ENCODE results near the gene WDR88. TPM values are rescaled to one million over a fixed set of nuclear protein-coding genes. Genes with fewer than 3 reads are reported as not detected.

Gene WDR88
- total and polyA plus RNA-seq, 4 donors, result 0.08 TPM; not detected in 2

DNA sequence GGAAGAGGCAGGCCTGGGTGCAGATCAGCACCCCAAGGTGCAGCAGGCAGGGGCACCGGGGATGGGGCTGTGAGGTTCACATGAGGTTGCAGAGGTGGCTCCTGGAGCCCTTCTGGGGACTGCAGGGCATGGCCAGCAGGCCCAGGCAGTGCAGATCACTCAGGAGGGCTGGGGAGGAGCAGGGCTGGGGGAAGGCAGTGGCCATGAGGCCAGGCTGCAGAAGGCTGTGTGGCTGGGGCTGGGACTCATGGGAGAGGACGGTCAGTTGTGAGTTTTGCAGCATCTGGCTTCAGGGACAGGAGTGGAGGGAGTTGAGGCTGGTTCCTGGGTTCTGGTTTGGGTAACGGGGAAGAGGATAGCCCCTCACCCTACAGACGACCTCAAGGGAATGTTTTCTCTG, 7.3 kb downstream of the WDR88 start (continued):
- no peak for TF ChIP-seq HNF4A (conservative IDR thresholded peaks at IDR 0.05)
- no peak for TF ChIP-seq FOXA2 (IDR thresholded peaks at IDR 0.05)

DNA sequence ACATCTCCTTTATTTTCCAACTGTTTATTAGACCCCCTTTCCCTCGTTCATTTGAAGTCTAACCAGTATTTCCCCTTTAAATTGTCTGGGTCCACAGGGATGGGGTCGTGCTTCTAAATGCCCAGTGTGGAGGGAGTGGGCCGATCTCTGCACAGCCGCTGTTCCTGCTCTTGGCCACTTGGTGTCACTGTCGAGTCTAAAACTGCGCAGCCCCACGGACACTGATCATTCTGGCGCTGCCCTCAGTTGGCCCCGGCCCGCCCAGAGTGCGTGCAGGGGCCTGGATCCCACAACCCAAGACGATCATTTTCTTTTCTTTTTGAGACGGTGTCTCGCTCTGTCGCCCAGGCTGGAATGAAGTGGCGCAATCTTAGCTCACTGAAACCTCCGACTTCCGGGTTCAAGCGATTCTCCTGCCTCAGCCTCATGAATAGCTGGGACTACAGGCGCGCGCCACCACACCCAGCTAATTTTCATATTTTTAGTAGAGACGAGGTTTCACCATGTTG, 12.0 kb downstream of the WDR88 start:
- Histone ChIP-seq H3K9ac (ENCODE audit: low read depth in 1 of 2, low read length in 2 of 2) (no peak overlapping the region), H3K4me1 (ENCODE audit: control insufficient read depth in 4 of 4, insufficient read depth in 4 of 4, low read length in 3 of 4) (peaks cover 0 to 2% (median 0%) of the 10 kb centered on the region in 4 donors), H3K36me3 (ENCODE audit: control insufficient read depth in 4 of 4, insufficient read depth in 3 of 4, low read depth in 1 of 4, low read length in 3 of 4) (no peaks in the 10 kb centered on the region), H3K4me3 (ENCODE audit: low read depth in 1 of 3, low read length in 3 of 3) (no peak overlapping the region), H3K9me3 (ENCODE audit: control insufficient read depth in 4 of 4, low read length in 3 of 4) (no peaks in the 10 kb centered on the region), H3K27ac (ENCODE audit: low read depth in 1 of 2, low read length in 2 of 2) (no peak overlapping the region), H3K27me3 (ENCODE audit: control insufficient read depth in 4 of 4, insufficient read depth in 4 of 4, low read length in 3 of 4) (no peaks in the 10 kb centered on the region)
- peak; percentile 70 for DNase-seq (ENCODE audit: low spot score)
- TF ChIP-seq RXRA (IDR thresholded peaks at IDR 0.05) (peak; percentile 52 to 82), SP1 (IDR thresholded peaks at IDR 0.05) (no peak), RAD21 (IDR thresholded peaks at IDR 0.05) (peak; percentile 91 to 95), YY1 (IDR thresholded peaks at IDR 0.05) (no peak)
- TF ChIP-seq, protein P1, sequence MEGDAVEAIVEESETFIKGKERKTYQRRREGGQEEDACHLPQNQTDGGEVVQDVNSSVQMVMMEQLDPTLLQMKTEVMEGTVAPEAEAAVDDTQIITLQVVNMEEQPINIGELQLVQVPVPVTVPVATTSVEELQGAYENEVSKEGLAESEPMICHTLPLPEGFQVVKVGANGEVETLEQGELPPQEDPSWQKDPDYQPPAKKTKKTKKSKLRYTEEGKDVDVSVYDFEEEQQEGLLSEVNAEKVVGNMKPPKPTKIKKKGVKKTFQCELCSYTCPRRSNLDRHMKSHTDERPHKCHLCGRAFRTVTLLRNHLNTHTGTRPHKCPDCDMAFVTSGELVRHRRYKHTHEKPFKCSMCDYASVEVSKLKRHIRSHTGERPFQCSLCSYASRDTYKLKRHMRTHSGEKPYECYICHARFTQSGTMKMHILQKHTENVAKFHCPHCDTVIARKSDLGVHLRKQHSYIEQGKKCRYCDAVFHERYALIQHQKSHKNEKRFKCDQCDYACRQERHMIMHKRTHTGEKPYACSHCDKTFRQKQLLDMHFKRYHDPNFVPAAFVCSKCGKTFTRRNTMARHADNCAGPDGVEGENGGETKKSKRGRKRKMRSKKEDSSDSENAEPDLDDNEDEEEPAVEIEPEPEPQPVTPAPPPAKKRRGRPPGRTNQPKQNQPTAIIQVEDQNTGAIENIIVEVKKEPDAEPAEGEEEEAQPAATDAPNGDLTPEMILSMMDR (IDR thresholded peaks at IDR 0.05; ENCODE audit: low read depth, low read length, missing input control), result peak; percentile 93
- WGBS, result 27% methylated on average over 23 of the region's 23 CpGs

DNA sequence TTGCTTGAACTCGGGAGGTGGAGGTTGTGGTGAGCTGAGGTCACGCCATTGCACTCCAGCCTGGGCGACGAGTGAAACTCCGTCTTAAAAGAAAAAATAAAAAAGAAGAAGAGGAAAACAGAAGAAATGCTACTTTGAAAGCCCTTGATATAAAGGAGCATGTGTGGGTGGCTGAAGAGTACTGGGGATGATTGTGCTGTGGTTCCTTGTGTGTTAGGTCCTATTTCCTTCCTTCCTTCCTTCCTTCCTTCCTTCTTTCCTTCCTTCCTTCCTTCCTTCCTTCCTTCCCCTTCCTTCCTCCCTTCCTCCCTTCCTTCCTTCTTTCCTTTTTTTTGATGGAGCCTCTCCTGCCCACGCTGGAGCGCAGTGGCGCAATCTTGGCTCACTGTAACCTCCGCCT, 14.3 kb downstream of the WDR88 start:
- H3K9me3 ChIP-seq (ENCODE audit: control insufficient read depth in 4 of 4, low read length in 3 of 4), result no peaks in the 10 kb centered on the region
- H3K9ac ChIP-seq (ENCODE audit: low read depth in 1 of 2, low read length in 2 of 2), result no peak overlapping the region
- H3K27ac ChIP-seq (ENCODE audit: low read depth in 1 of 2, low read length in 2 of 2), result no peak overlapping the region
- no peaks in the 10 kb centered on the region for H3K27me3 ChIP-seq (ENCODE audit: control insufficient read depth in 4 of 4, insufficient read depth in 4 of 4, low read length in 3 of 4)
- H3K4me1 ChIP-seq (ENCODE audit: control insufficient read depth in 4 of 4, insufficient read depth in 4 of 4, low read length in 3 of 4), result peaks cover 0 to 7% (median under 1%) of the 10 kb centered on the region in 4 donors
- H3K4me3 ChIP-seq (ENCODE audit: low read depth in 1 of 3, low read length in 3 of 3), result no peak overlapping the region
- DNase-seq (ENCODE audit: low spot score), result no peak
- TF ChIP-seq FOXA2 (IDR thresholded peaks at IDR 0.05), result no peak
- 94% methylated on average over 9 of the region's 9 CpGs for WGBS
- no peaks in the 10 kb centered on the region for H3K36me3 ChIP-seq (ENCODE audit: control insufficient read depth in 4 of 4, insufficient read depth in 3 of 4, low read depth in 1 of 4, low read length in 3 of 4)

DNA sequence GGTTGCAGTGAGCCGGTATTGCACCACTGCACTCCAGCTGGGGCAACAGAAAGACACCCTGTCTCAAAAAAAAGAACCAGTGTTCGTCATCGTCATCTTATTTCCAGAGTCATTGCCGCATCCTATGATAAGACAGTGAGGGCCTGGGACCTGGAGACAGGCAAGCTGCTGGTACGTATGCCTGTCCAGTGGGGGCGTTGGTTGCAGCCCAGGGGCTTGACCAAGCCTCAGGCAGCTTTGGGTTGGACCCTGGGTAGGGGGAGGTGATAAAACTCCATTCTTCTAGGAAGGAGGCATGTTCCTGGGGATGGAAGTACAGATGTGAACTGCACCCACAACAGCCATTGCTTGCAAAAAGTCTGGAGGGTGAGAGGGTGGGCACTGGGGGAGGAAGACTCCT, 15.6 kb downstream of the WDR88 start:
- H3K4me1 ChIP-seq (ENCODE audit: control insufficient read depth in 4 of 4, insufficient read depth in 4 of 4, low read length in 3 of 4), result peaks cover 0 to 10% (median 2%) of the 10 kb centered on the region in 4 donors
- H3K36me3 ChIP-seq (ENCODE audit: control insufficient read depth in 4 of 4, insufficient read depth in 3 of 4, low read depth in 1 of 4, low read length in 3 of 4), result no peaks in the 10 kb centered on the region
- H3K27me3 ChIP-seq (ENCODE audit: control insufficient read depth in 4 of 4, insufficient read depth in 4 of 4, low read length in 3 of 4), result no peaks in the 10 kb centered on the region
- no peak for DNase-seq (ENCODE audit: low spot score)
- no peak for TF ChIP-seq SP1 (IDR thresholded peaks at IDR 0.05)
- no peak for TF ChIP-seq NR2F2 (IDR thresholded peaks at IDR 0.05)
- no peak for TF ChIP-seq JUND (IDR thresholded peaks at IDR 0.05)
- no peak for TF ChIP-seq EGR1 (IDR thresholded peaks at IDR 0.05; ENCODE audit: low read depth in 2 of 2)
- TF ChIP-seq FOXA2 (IDR thresholded peaks at IDR 0.05), result no peak
- TF ChIP-seq, protein P2, sequence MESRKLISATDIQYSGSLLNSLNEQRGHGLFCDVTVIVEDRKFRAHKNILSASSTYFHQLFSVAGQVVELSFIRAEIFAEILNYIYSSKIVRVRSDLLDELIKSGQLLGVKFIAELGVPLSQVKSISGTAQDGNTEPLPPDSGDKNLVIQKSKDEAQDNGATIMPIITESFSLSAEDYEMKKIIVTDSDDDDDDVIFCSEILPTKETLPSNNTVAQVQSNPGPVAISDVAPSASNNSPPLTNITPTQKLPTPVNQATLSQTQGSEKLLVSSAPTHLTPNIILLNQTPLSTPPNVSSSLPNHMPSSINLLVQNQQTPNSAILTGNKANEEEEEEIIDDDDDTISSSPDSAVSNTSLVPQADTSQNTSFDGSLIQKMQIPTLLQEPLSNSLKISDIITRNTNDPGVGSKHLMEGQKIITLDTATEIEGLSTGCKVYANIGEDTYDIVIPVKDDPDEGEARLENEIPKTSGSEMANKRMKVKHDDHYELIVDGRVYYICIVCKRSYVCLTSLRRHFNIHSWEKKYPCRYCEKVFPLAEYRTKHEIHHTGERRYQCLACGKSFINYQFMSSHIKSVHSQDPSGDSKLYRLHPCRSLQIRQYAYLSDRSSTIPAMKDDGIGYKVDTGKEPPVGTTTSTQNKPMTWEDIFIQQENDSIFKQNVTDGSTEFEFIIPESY (IDR thresholded peaks at IDR 0.05), result no peak
- TF ChIP-seq, protein P3, sequence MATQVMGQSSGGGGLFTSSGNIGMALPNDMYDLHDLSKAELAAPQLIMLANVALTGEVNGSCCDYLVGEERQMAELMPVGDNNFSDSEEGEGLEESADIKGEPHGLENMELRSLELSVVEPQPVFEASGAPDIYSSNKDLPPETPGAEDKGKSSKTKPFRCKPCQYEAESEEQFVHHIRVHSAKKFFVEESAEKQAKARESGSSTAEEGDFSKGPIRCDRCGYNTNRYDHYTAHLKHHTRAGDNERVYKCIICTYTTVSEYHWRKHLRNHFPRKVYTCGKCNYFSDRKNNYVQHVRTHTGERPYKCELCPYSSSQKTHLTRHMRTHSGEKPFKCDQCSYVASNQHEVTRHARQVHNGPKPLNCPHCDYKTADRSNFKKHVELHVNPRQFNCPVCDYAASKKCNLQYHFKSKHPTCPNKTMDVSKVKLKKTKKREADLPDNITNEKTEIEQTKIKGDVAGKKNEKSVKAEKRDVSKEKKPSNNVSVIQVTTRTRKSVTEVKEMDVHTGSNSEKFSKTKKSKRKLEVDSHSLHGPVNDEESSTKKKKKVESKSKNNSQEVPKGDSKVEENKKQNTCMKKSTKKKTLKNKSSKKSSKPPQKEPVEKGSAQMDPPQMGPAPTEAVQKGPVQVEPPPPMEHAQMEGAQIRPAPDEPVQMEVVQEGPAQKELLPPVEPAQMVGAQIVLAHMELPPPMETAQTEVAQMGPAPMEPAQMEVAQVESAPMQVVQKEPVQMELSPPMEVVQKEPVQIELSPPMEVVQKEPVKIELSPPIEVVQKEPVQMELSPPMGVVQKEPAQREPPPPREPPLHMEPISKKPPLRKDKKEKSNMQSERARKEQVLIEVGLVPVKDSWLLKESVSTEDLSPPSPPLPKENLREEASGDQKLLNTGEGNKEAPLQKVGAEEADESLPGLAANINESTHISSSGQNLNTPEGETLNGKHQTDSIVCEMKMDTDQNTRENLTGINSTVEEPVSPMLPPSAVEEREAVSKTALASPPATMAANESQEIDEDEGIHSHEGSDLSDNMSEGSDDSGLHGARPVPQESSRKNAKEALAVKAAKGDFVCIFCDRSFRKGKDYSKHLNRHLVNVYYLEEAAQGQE (IDR thresholded peaks at IDR 0.05), result no peak
- TF ChIP-seq, protein P4, sequence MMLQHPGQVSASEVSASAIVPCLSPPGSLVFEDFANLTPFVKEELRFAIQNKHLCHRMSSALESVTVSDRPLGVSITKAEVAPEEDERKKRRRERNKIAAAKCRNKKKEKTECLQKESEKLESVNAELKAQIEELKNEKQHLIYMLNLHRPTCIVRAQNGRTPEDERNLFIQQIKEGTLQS (IDR thresholded peaks at IDR 0.05), result no peak
- TF ChIP-seq GABPA (IDR thresholded peaks at IDR 0.05 in 1 of 2, conservative IDR thresholded peaks at IDR 0.05 in 1 of 2), result no peak
- no peak for TF ChIP-seq RAD21 (IDR thresholded peaks at IDR 0.05)
- 92% methylated on average over 6 of the region's 6 CpGs for WGBS
- H3K4me3 ChIP-seq (ENCODE audit: low read depth in 1 of 3, low read length in 3 of 3), result no peak overlapping the region
- H3K9me3 ChIP-seq (ENCODE audit: control insufficient read depth in 4 of 4, low read length in 3 of 4), result no peaks in the 10 kb centered on the region
- H3K9ac ChIP-seq (ENCODE audit: low read depth in 1 of 2, low read length in 2 of 2), result no peak overlapping the region
- H3K27ac ChIP-seq (ENCODE audit: low read depth in 1 of 2, low read length in 2 of 2), result no peak overlapping the region
